H1 (cell line): ENCODE data around the gene YIPF2. TPM values are rescaled to one million over a fixed set of nuclear protein-coding genes. Genes with fewer than 3 reads are reported as not detected.

Source experiments
- BCL11A ChIP-seq, 2 experiments: IDR thresholded peaks; one replicate each; pipeline ENCODE4 v1.6.1; 2011; ENCODE audit warnings: low read depth in 2 of 2, low read length in 2 of 2, mild to moderate bottlenecking in 2 of 2
- BRCA1 ChIP-seq: IDR thresholded peaks from 2 replicates; pipeline ENCODE4 v1.6.1; 2012; ENCODE audit warnings: low read depth, low read length, improper control_type of control experiment
- CHD1 ChIP-seq: IDR thresholded peaks from 2 replicates; pipeline ENCODE4 v1.6.1; 2012; ENCODE audit warnings: low read depth, low read length, improper control_type of control experiment
- CHD2 ChIP-seq: IDR thresholded peaks from 2 replicates; pipeline ENCODE4 v1.6.1; 2012; ENCODE audit warnings: low read length, improper control_type of control experiment
- CHD7 ChIP-seq: fragments of 300-600 bp; sonication (generic); IDR thresholded peaks from 2 replicates; pipeline ENCODE4 v1.7.1; 2012; ENCODE audit warnings: low read length, moderate library complexity, mild to moderate bottlenecking, inconsistent platforms; ENCODE audit not compliant: insufficient replicate concordance
- GTF2F1 ChIP-seq: IDR thresholded peaks from 2 replicates; pipeline ENCODE4 v1.6.1; 2012; ENCODE audit warnings: low read depth, low read length, improper control_type of control experiment, borderline replicate concordance
- RAD21 ChIP-seq, 2 experiments: IDR thresholded peaks in 1 of 2; conservative IDR thresholded peaks in 1 of 2; 2 replicates each; pipeline ENCODE4 v1.6.1; 2011; ENCODE audit warnings: low read depth in 2 of 2, low read length in 2 of 2, improper control_type of control experiment in 1 of 2, inconsistent platforms in 1 of 2, mild to moderate bottlenecking in 1 of 2, moderate library complexity in 1 of 2
- SIX5 ChIP-seq: IDR thresholded peaks from 2 replicates; pipeline ENCODE4 v1.6.1; 2011; ENCODE audit warnings: mild to moderate bottlenecking, low read depth, low read length
- SRF ChIP-seq: IDR thresholded peaks from 2 replicates; pipeline ENCODE4 v1.6.1; 2011; ENCODE audit warnings: mild to moderate bottlenecking, low read depth, low read length, moderate library complexity
- TCF12 ChIP-seq: IDR thresholded peaks from 2 replicates; pipeline ENCODE4 v1.6.1; 2011; ENCODE audit warnings: low read depth, mild to moderate bottlenecking, low read length
- polyA plus RNA-seq, 7 experiments: library from polyadenylated mRNA; depleted of rRNA in 3 of 7; stranded (reverse) in 5 of 7; unstranded in 2 of 7; fragments of >200 nt in 5 of 7; fragments of 200-250 nt in 2 of 7; gene quantifications; 1 replicate in 5 of 7; 2 replicates in 1 of 7; 4 replicates in 1 of 7; pipeline versions ENCODE4 v1.2.1 to v1.2.3, GENCODE V29; 2011 to 2013; ENCODE audit warnings: missing spikeins in 2 of 7, mixed read lengths in 2 of 7
- total RNA-seq: library from RNA; stranded (reverse); fragmentation: NEBNext Ultra II Directional; extraction: Animal tissue kit (Norgen Biotek cat#: 25700); gene quantifications from 2 replicates; pipeline ENCODE4 v1.2.1, GENCODE V29; 2021

Gene YIPF2
- total and polyA plus RNA-seq, 2 of the 8 experiments (the other 6 are each of a cell fraction or from before 2014, with no cell fraction given) = 48.3 to 112 TPM

- TF ChIP-seq CHD7 (no peak), BCL11A (IDR thresholded peaks at IDR 0.05; ENCODE audit: low read depth in 2 of 2, low read length in 2 of 2) (no peak), SIX5 (no peak), CHD2 (no peak), GTF2F1 (no peak), TCF12 (no peak), CHD1 (no peak), BRCA1 (no peak), SRF (no peak), RAD21 (IDR thresholded peaks at IDR 0.05 in 1 of 2, conservative IDR thresholded peaks at IDR 0.05 in 1 of 2; ENCODE audit: low read depth in 2 of 2, low read length in 2 of 2) (no peak)
Observed at GRCh38 chr19:10960314-10961072, 32.1 kb upstream of the YIPF2 start, which contains the start of gene SMARCA4 (continued).
